ENCODE measurements around the gene KRT75. TPM values are rescaled to one million over a fixed set of nuclear protein-coding genes. Genes with fewer than 3 reads are reported as not detected.
"Not testable (repeated sequence)": the region's sequence is repeated elsewhere in the genome, so short reads cannot be mapped to it uniquely, and the experiment has no call there.

Gene KRT75
- not detected for total RNA-seq

DNA sequence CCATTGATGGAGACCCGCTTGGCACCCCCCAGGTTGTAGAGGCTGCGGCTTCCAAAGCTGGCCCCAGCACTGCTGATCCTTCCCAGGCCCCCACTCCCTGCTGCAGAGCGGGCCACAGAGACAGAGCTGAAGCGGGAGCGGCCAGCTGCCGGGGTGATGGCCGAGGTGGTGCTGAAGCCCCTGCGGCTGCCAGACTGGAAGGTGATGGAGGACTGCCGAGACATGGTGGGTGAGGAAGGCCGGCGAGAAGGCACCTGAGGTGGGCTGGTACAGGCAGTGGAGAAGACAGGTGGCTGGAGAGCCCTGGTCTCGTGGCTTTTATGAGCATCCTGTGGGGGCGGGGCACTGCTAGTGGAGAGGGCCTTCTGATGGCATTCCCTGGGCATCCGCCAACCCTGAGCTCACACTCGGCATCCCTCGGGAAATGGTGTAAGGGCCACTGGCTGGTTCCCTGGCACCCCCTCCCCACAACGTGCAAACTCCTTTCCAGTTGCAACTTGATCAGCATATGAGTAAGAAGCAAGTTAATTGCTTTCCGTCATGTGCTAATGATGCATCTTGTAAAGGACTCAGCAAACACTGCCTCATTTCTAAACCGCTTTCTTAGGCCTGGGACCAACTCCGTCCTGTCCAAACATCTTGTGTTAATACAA, at the start of gene KRT75:
TSS of gene KRT75 (minus strand) at position 291 of the 653 bp plus-strand sequence. CDS start at position 224, 67 bp downstream.
- Mint-ChIP-seq H3K9me3 (no peaks in the 10 kb centered on the region), H3K4me3 (no peak within 1 kb of the TSS), H3K27me3 (ENCODE audit: low read depth) (peaks cover 37% of the 10 kb centered on the region), H3K36me3 (ENCODE audit: insufficient read depth) (no peaks in the 10 kb centered on the region), H3K4me1 (ENCODE audit: low read depth) (no peaks in the 10 kb centered on the region)
- ATAC-seq (no peak), DNase-seq (no peak)

DNA sequence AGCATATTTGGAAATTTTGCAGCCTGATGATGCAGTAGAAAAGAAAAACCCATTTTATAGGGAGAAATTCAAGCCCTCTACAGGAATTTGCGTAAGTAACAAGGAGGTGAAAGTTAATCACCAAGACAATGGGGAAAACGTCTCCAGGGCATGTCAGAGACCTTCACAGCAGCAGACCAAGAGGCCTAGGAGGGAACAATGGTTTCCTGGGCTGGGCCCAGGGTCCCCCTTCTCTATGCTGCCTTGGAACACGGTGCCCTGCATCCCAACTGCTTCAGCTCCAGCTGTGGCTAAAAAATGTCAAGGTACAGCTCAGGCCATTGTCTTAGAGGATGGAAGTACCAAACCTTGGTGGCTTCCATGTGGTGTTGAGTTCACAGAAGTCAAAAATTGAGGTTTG, 45.9 kb upstream of the KRT75 start:
- H3K4me3 Mint-ChIP-seq, result no peak overlapping the region
- H3K9me3 Mint-ChIP-seq, result peaks cover 17% of the 10 kb centered on the region
- H3K36me3 Mint-ChIP-seq (ENCODE audit: insufficient read depth), result no peaks in the 10 kb centered on the region
- ATAC-seq (no peak), DNase-seq (no peak)
- H3K4me1 Mint-ChIP-seq (ENCODE audit: low read depth), result no peaks in the 10 kb centered on the region
- peaks cover 20% of the 10 kb centered on the region for H3K27me3 Mint-ChIP-seq (ENCODE audit: low read depth)

DNA sequence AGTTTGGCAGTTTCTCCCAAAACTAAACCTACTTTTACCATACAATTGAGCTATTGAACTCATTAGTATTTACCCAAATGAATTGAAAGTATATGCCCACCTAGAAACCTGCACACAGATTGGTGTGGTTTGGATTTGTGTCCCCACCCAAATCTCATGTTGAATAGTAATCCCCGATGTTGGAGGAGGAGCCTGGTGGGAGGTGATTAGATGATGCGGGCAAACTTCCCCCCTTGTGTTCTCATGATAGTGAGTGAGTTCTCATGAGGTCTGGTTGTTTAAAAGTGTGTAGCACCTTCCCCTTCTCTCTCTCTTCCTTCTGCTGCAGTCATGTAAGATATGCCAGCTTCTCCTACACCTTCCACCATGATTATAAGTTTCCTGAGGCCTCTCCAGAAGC, 43.5 kb upstream of the KRT75 start:
- Mint-ChIP-seq H3K4me3 (no peak overlapping the region), H3K4me1 (ENCODE audit: low read depth) (no peaks in the 10 kb centered on the region)
- no peak for ATAC-seq

DNA sequence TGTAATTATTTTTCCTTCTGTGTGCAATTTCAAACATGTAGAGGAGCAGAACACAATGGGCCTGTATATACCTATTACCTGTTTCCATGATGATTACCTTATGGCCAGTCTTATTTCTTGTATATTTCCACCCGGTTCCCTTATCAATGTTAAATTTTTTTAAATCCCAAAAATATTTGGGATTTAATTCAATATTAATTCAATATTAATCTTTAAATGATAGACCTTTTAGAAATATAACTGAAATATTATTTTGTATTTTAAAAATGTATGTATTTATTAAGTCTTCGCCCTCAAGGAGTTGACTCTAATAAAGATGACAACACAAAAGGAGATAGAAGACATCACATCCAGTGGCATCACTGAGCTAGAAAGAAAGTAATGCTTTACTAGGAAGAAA, 40.0 kb upstream of the KRT75 start:
- DNase-seq (no peak), ATAC-seq (no peak)
- Mint-ChIP-seq H3K27me3 (ENCODE audit: low read depth) (peaks cover 5% of the 10 kb centered on the region), H3K4me1 (ENCODE audit: low read depth) (no peaks in the 10 kb centered on the region), H3K36me3 (ENCODE audit: insufficient read depth) (no peaks in the 10 kb centered on the region), H3K4me3 (no peak overlapping the region), H3K9me3 (peaks cover under 1% of the 10 kb centered on the region)

More for the DNA sequence above, 43.5 kb upstream of the KRT75 start:
- H3K36me3 Mint-ChIP-seq (ENCODE audit: insufficient read depth), result no peaks in the 10 kb centered on the region
- peaks cover 3% of the 10 kb centered on the region for H3K27me3 Mint-ChIP-seq (ENCODE audit: low read depth)
- peaks cover 8% of the 10 kb centered on the region for H3K9me3 Mint-ChIP-seq
- DNase-seq, result no peak

DNA sequence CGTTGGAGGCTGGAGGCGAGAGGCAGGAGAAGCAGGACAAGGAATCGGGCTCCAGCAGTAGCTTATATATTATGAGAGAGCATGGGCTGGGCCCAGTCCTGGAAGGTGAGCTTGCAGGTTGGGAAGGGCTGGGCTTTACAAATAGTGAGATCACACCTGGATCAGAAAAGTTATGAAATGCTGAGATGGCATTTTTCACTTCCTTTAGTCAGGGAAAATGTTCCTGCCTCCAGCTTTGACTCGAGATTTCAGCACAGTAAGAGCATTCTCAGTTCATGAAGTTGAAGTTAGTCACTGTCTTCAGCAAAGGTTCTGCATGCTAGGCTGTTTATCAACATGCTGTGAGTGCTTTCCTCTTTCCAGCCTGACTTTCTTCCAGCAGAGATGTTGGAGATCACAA, 39.6 kb upstream of the KRT75 start, which contains the start of gene KRT6C:
TSS of gene KRT6C (minus strand) at position 38 of the 400 bp plus-strand sequence. CDS start 68 bp downstream, outside the sequence.
- no peaks in the 10 kb centered on the region for H3K36me3 Mint-ChIP-seq (ENCODE audit: insufficient read depth)
- H3K27me3 Mint-ChIP-seq (ENCODE audit: low read depth), result peaks cover 5% of the 10 kb centered on the region
- ATAC-seq, result no peak
- no peak for DNase-seq
- no peaks in the 10 kb centered on the region for H3K4me1 Mint-ChIP-seq (ENCODE audit: low read depth)
- no peaks in the 10 kb centered on the region for H3K9me3 Mint-ChIP-seq
- H3K4me3 Mint-ChIP-seq, result no peak within 1 kb of the TSS

DNA sequence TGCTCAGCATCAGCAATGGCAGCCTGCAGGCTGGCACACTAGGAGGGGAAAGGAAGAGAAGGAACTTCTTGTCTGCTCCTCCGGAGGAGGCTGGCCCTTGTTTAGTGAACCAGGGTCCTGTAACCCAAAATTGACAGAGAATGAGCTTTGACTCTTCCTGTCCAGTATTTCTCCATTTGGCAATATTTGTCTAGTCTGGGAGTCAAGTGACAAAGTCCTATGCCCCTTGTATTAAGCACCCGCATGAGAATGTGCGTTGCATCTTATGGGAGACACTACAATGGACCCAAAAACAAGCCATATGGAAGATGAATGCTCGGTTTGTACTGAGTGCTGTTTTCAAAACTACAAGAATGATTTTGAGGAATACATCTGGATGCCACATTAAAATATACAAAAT, 35.7 kb upstream of the KRT75 start:
- Mint-ChIP-seq H3K9me3 (no peaks in the 10 kb centered on the region), H3K4me3 (no peak overlapping the region), H3K27me3 (ENCODE audit: low read depth) (peaks cover 12% of the 10 kb centered on the region), H3K4me1 (ENCODE audit: low read depth) (no peaks in the 10 kb centered on the region), H3K36me3 (ENCODE audit: insufficient read depth) (no peaks in the 10 kb centered on the region)
- ATAC-seq, result no peak
- no peak for DNase-seq

DNA sequence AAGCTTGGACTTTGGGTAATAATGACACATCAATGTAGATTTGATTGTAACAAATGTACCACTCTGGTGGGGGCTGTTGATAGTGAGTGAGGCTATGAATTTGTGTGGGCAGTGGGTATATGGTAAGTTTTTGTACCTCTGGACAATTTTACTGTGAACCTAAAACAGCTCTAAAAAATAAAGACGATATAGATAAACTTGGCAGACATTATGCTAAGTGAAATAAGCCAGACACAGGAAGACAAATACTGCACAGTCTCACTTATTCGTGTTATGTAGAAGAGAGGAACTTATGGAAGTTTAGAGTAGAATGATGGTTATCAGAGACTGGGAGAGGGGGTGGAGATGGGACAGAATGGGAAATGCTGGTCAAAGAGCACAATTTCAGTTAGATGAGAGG, 30.7 kb upstream of the KRT75 start:
- Mint-ChIP-seq H3K4me1 (ENCODE audit: low read depth) (no peaks in the 10 kb centered on the region), H3K9me3 (no peaks in the 10 kb centered on the region), H3K36me3 (ENCODE audit: insufficient read depth) (no peaks in the 10 kb centered on the region), H3K4me3 (no peak overlapping the region), H3K27me3 (ENCODE audit: low read depth) (peaks cover 16% of the 10 kb centered on the region)
- ATAC-seq (no peak), DNase-seq (no peak)

DNA sequence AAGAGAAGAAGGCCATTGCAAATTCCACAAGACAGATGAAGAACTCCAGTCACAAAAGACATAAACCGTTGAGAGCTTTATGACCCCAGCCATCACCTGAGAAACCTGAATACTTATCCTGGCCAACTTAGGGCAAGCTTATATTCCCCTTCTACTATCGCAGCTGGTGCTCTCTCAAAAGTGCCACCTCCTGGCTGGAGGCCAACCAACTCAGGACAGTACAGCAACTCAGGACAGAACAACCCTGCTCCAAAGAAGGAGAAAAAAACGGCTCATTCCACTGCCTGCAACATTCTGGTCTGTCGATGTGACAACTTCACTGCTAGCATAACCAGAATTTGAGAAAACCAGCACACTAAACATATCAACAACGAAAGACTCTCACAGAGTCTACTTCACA, 27.5 kb upstream of the KRT75 start:
- DNase-seq (no peak), ATAC-seq (no peak)
- no peaks in the 10 kb centered on the region for H3K36me3 Mint-ChIP-seq (ENCODE audit: insufficient read depth)
- H3K4me1 Mint-ChIP-seq (ENCODE audit: low read depth), result no peaks in the 10 kb centered on the region
- no peaks in the 10 kb centered on the region for H3K9me3 Mint-ChIP-seq
- no peak overlapping the region for H3K4me3 Mint-ChIP-seq
- H3K27me3 Mint-ChIP-seq (ENCODE audit: low read depth), result peaks cover 11% of the 10 kb centered on the region

DNA sequence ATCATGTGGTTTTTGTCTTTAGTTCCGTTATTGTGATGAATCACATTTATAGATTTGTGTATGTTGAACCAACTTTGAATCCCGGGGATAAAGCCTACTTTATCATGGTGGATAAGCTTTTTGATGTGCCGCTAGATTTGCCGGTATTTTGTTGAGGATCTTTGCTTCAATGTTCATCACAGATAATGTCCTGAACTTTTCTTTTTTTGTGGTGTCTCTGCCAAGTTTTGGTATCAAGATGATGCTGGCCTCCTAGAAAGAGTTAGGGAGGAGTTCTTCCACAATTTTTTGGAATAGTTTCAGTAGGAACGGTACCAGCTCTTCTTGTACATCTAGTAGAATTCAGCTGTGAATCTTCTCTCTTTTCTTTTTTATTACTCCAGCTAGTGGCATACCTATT, 24.7 kb upstream of the KRT75 start:
- Mint-ChIP-seq H3K4me1 (ENCODE audit: low read depth) (peaks cover 9% of the 10 kb centered on the region), H3K36me3 (ENCODE audit: insufficient read depth) (no peaks in the 10 kb centered on the region), H3K27me3 (ENCODE audit: low read depth) (peaks cover 9% of the 10 kb centered on the region), H3K9me3 (no peaks in the 10 kb centered on the region), H3K4me3 (no peak overlapping the region)
- DNase-seq, result no peak
- no peak for ATAC-seq

DNA sequence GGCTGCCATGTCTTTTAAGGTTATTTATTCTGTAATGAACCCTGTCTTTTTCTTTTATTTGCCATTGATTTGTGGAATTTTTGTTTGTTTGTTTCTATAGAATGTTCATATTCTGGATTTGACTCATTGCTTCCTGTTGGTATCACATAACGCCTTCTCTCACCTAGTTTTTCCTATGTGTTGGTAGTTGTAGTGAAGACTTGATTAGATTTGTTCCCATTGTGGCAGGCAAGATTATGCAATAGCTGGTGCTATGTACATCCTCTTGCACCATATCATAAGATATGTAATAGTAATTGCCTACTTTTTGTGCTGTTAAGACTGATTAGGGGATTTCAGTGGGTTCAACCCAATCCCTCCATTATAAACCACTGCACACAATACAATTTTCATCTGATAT, 21.6 kb upstream of the KRT75 start:
- Mint-ChIP-seq H3K4me3 (no peak overlapping the region), H3K27me3 (ENCODE audit: low read depth) (peaks cover 5% of the 10 kb centered on the region), H3K4me1 (ENCODE audit: low read depth) (peaks cover 9% of the 10 kb centered on the region), H3K36me3 (ENCODE audit: insufficient read depth) (no peaks in the 10 kb centered on the region), H3K9me3 (no peaks in the 10 kb centered on the region)
- no peak for DNase-seq
- no peak for ATAC-seq

DNA sequence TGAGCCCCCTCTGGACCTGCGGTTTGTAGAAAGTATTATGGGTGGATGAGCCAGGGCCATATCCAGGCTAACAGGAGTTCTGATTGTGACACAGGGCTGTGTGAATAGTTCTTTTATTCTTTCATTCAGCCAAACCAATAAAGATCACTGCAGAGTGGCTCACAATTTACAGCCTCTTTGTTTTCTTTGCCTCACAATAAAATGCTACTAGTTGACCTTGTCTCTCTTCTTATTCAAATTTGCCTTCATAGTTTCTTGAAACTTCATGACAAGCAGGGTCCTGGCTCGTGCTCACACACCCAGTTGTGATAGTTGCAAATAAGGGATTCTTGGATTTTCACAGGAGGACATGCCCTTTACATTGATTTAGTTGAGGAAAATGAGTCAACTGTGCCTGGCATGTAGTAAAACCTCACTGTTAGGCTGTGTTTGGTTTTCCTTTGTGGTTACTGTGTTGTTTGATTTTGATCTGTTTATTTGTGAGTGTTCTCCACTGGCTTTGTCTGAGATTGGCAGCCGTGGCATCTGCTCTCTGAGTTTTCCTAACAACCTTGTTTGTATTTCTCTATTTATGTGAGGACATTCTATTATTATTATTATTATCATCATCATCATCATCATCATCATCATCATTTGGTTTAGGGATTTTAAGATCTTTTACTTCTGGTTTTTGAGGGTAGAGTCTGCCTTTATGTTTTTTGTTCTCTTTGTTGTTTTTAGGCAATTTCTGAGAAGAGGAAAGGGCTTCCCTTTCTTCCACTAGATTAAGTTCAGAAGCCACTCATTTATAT, 20.4 kb upstream of the KRT75 start:
- no peaks in the 10 kb centered on the region for H3K36me3 Mint-ChIP-seq (ENCODE audit: insufficient read depth)
- DNase-seq (no peak), ATAC-seq (no peak)
- peaks cover 9% of the 10 kb centered on the region for H3K4me1 Mint-ChIP-seq (ENCODE audit: low read depth)
- no peak overlapping the region for H3K4me3 Mint-ChIP-seq
- H3K27me3 Mint-ChIP-seq (ENCODE audit: low read depth), result peaks cover 7% of the 10 kb centered on the region
- H3K9me3 Mint-ChIP-seq, result no peaks in the 10 kb centered on the region

DNA sequence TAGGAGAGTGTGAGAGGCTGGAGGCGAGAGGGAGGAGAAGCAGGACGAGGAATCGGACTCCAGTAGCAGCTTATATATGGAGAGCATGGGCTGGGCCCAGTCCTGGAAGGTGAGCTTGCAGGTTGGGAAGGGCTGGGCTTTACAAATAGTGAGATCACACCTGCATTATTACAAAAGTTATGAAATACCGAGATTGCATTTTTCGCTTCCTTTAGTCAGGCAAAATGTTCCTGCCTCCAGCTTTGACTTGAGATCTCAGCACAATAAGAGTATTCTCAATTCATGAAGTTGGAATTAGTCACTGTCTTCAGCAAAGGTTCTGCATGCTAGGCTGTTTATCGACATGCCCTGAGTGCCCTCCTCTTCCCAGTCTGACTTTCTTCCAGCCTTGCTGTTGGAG, 17.9 kb upstream of the KRT75 start, which contains the start of gene KRT6B:
TSS of gene KRT6B (minus strand) at position 46 of the 400 bp plus-strand sequence. CDS start 68 bp downstream, outside the sequence.
- ATAC-seq (no peak), DNase-seq (no peak)
- Mint-ChIP-seq H3K9me3 (no peaks in the 10 kb centered on the region), H3K36me3 (ENCODE audit: insufficient read depth) (no peaks in the 10 kb centered on the region), H3K4me1 (ENCODE audit: low read depth) (peaks cover 9% of the 10 kb centered on the region), H3K27me3 (ENCODE audit: low read depth) (peaks cover 5% of the 10 kb centered on the region), H3K4me3 (no peak within 1 kb of the TSS)

DNA sequence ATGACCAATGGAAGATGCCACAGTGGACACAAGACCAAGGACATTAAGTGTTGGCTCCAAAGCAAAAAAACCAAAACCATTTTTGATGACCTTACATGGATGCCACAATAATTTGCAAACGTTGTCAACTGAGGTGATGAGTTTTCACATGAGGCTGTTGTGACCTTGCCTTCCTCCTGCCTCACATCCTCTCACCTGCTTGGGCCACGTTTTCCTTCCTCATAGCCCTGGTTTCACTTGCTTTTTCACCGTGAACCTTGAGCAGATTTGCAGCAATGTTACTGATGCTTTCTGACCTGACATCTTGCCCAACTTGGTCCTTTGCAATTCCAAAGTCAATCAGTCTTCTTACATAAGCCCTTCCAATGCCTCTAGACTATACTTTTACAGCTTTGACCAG, 14.1 kb upstream of the KRT75 start:
- Mint-ChIP-seq H3K36me3 (ENCODE audit: insufficient read depth) (no peaks in the 10 kb centered on the region), H3K4me3 (no peak overlapping the region), H3K4me1 (ENCODE audit: low read depth) (no peaks in the 10 kb centered on the region), H3K27me3 (ENCODE audit: low read depth) (peaks cover 13% of the 10 kb centered on the region), H3K9me3 (no peaks in the 10 kb centered on the region)
- ATAC-seq (no peak), DNase-seq (no peak)

DNA sequence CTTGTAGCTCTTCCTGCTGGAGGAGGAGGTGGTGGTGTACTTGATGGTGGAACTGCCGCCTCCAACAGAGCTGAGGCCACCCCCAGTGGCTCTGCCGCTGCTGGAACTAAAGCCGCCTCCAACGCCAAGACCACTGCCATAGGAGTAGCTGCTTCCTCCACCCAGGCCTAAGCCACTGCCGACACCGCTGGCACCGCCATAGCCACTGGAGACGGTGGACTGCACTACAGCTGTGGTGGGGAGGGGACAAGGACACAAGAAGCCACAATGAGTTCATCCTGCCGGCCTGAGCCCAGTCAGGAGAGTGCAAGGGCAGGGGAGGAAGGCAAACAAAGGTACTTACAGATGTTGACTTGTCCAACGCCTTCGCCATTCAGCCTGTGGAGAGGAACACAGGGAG, 13.0 kb upstream of the KRT75 start:
- ATAC-seq, result not testable (repeated sequence)
- peaks cover 19% of the 10 kb centered on the region for H3K27me3 Mint-ChIP-seq (ENCODE audit: low read depth)

More for the DNA sequence above, 13.0 kb upstream of the KRT75 start:
- H3K9me3 Mint-ChIP-seq; H3K4me1 Mint-ChIP-seq (ENCODE audit: low read depth); H3K4me3 Mint-ChIP-seq; H3K36me3 Mint-ChIP-seq (ENCODE audit: insufficient read depth); DNase-seq: not testable (repeated sequence)
